ENCODE measurements around the gene ST7.

Gene ST7

GRCh38 chr7:117008886-117009531, 55.7 kb downstream of the ST7 start:
- no peak for DNase-seq (ENCODE audit: low read depth in 1 of 2, low spot score in 1 of 2)

GRCh38 chr7:117009705-117010361, 56.5 kb downstream of the ST7 start:
- DNase-seq (ENCODE audit: low read depth in 1 of 2, low spot score in 1 of 2): no peak

- no peak for DNase-seq (ENCODE audit: low read depth in 1 of 2, low spot score in 1 of 2)
Observed at GRCh38 chr7:117010375-117011133, 57.3 kb downstream of the ST7 start.

GRCh38 chr7:117011419-117012260, 58.3 kb downstream of the ST7 start:
- no peak for DNase-seq (ENCODE audit: low read depth in 1 of 2, low spot score in 1 of 2)

GRCh38 chr7:117012284-117012683, 59.0 kb downstream of the ST7 start:
- no peak for DNase-seq (ENCODE audit: low read depth in 1 of 2, low spot score in 1 of 2)

GRCh38 chr7:117012696-117013095, 59.4 kb downstream of the ST7 start:
- DNase-seq (ENCODE audit: low read depth in 1 of 2, low spot score in 1 of 2): no peak

GRCh38 chr7:117014099-117014656, 60.9 kb downstream of the ST7 start:
- no peak for DNase-seq (ENCODE audit: low read depth in 1 of 2, low spot score in 1 of 2)

GRCh38 chr7:117014673-117015133, 61.4 kb downstream of the ST7 start:
- no peak for DNase-seq (ENCODE audit: low read depth in 1 of 2, low spot score in 1 of 2)

GRCh38 chr7:117015258-117016184, 62.2 kb downstream of the ST7 start:
- DNase-seq (ENCODE audit: low read depth in 1 of 2, low spot score in 1 of 2): no peak

GRCh38 chr7:117017017-117017451, 63.7 kb downstream of the ST7 start:
- no peak for DNase-seq (ENCODE audit: low read depth in 1 of 2, low spot score in 1 of 2)

GRCh38 chr7:117017702-117018266, 64.5 kb downstream of the ST7 start:
- DNase-seq (ENCODE audit: low read depth in 1 of 2, low spot score in 1 of 2): no peak

GRCh38 chr7:117018713-117019112, 65.4 kb downstream of the ST7 start:
- no peak for DNase-seq (ENCODE audit: low read depth in 1 of 2, low spot score in 1 of 2)

GRCh38 chr7:117019287-117019686, 66.0 kb downstream of the ST7 start:
- DNase-seq (ENCODE audit: low read depth in 1 of 2, low spot score in 1 of 2): no peak

- DNase-seq (ENCODE audit: low read depth in 1 of 2, low spot score in 1 of 2): no peak
Observed at GRCh38 chr7:117019786-117020590, 66.7 kb downstream of the ST7 start.

GRCh38 chr7:117020591-117020973, 67.3 kb downstream of the ST7 start:
- DNase-seq (ENCODE audit: low read depth in 1 of 2, low spot score in 1 of 2): no peak

GRCh38 chr7:117021366-117021765, 68.1 kb downstream of the ST7 start:
- DNase-seq (ENCODE audit: low read depth in 1 of 2, low spot score in 1 of 2): no peak

GRCh38 chr7:117021986-117022385, 68.7 kb downstream of the ST7 start:
- no peak for DNase-seq (ENCODE audit: low read depth in 1 of 2, low spot score in 1 of 2)

GRCh38 chr7:117023325-117023854, 70.1 kb downstream of the ST7 start:
- DNase-seq (ENCODE audit: low read depth in 1 of 2, low spot score in 1 of 2): no peak

Measured in stimulated activated CD4-positive, alpha-beta T cell treated with anti-CD3 and anti-CD28 coated beads, Interleukin-15, amount 100 ng/mL, for 1 hour (primary cell).